OCI-LY1 (cell line): Measurements from ENCODE around the gene PRCD.

Experiments used
- EZH2 ChIP-seq: fragments of 200-600 bp; sonication (generic), shearing (Covaris generic); IDR thresholded peaks from 2 replicates; pipeline ENCODE4 v1.8.0; 2017; ENCODE audit warnings: borderline replicate concordance, mixed run types, mild to moderate bottlenecking, antibody characterized with exemption, low read length, moderate library complexity, mixed read lengths
- TF ChIP-seq, protein P1 (sequence below): fragments of 200-600 bp; sonication (generic), shearing (Covaris generic); IDR thresholded peaks from 2 replicates; pipeline ENCODE4 v1.5.1; 2017; ENCODE audit warnings: mild to moderate bottlenecking, antibody characterized with exemption, low read length, moderate library complexity, mixed read lengths

DNA sequence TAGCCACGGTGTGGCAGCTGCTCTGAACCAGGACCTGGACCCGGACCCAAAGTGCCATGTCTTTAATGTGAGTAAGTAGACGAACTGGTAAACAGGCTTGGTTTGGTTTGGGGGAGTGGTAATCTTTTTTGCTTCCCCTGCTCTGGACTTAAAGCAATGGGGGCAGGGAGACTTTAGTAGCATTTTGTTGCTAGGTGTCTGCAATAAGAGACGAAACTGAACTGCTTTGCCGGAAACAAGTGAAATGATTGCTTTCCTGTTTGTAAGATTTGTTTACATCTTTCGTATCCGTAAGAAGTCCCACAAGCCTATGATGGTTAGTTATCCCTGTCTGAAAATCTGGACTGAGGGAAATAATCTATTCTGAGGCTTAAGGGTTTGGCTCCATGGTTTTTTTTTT lies 21.5 kb downstream of the PRCD start:
- TF ChIP-seq, protein P1, sequence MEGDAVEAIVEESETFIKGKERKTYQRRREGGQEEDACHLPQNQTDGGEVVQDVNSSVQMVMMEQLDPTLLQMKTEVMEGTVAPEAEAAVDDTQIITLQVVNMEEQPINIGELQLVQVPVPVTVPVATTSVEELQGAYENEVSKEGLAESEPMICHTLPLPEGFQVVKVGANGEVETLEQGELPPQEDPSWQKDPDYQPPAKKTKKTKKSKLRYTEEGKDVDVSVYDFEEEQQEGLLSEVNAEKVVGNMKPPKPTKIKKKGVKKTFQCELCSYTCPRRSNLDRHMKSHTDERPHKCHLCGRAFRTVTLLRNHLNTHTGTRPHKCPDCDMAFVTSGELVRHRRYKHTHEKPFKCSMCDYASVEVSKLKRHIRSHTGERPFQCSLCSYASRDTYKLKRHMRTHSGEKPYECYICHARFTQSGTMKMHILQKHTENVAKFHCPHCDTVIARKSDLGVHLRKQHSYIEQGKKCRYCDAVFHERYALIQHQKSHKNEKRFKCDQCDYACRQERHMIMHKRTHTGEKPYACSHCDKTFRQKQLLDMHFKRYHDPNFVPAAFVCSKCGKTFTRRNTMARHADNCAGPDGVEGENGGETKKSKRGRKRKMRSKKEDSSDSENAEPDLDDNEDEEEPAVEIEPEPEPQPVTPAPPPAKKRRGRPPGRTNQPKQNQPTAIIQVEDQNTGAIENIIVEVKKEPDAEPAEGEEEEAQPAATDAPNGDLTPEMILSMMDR: no peak
- TF ChIP-seq EZH2: no peak
